ENCODE measurements around the gene DLGAP3. TPM values are rescaled to one million over a fixed set of nuclear protein-coding genes. Genes with fewer than 3 reads are reported as not detected.
A peak's percentile ranks its signal among the peaks of the same experiment; 100 is the strongest.

The DLGAP3 gene
- total and polyA plus RNA-seq, 5 donors, result 0.05 to 0.21 (median 0.11) TPM

DNA sequence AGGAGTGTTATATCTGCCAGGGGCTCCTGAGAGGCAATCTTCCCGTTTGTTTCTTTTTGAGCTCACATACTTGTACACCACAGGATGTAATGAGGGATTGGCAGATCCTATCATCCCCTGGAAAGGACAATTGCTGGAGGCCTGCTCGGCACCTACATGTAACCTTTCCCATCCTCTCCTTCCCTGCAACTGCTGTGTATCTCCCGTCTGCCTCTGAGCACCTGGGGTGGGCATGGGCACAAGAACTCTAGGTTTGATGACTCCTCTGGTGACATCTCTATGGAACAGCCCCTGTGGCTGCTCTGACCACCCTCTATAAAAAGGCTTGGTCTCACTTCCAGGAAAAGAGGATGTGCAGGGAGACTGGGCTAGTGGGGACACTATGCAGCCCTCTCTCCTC, 44.9 kb downstream of the DLGAP3 start:
- no peak for ATAC-seq
- H3K27me3 ChIP-seq (ENCODE audit: control insufficient read depth, insufficient read depth), result no peaks in the 10 kb centered on the region
- WGBS, result 59% methylated on average over 3 of the region's 3 CpGs

DNA sequence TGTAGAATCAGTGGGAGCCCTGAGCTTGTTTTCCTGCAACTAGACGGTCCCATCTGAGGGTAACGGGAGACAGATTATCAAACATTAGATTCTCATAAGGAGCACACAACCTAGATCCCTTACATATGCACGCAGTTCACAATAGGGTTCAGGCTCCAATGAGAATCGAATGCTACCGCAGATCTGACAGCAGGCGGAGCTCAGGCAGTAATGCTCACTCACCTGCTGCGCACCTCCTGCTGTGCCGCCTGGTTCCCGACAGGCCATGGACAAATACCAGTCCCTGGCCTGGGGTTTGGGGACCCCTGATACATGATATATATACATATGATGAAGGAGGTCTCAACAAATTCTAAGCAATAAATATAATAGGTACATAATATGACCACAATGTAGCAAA, 50.2 kb downstream of the DLGAP3 start:
- WGBS, result 61% methylated on average over 9 of the region's 9 CpGs
- no peak for ATAC-seq
- Histone ChIP-seq H3K27me3 (ENCODE audit: control insufficient read depth, insufficient read depth) (peaks cover 2% of the 10 kb centered on the region), H3K4me3 (ENCODE audit: low read length) (no peak overlapping the region), H3K4me1 (ENCODE audit: control insufficient read depth, insufficient read depth, low read length) (no peaks in the 10 kb centered on the region), H3K27ac (ENCODE audit: low read length) (no peak overlapping the region), H3K9me3 (ENCODE audit: control insufficient read depth, low read length) (no peaks in the 10 kb centered on the region)
- DNase-seq, result no peak
- intact Hi-C loops (cut with DNase I), result no loop called here

More for the DNA sequence above, 44.9 kb downstream of the DLGAP3 start:
- intact Hi-C loops (cut with DNase I), result no loop called here
- no peak for DNase-seq
- no peaks in the 10 kb centered on the region for H3K9me3 ChIP-seq (ENCODE audit: control insufficient read depth, low read length)
- H3K4me3 ChIP-seq (ENCODE audit: low read length), result no peak overlapping the region
- no peak overlapping the region for H3K27ac ChIP-seq (ENCODE audit: low read length)
- H3K4me1 ChIP-seq (ENCODE audit: control insufficient read depth, insufficient read depth, low read length), result no peaks in the 10 kb centered on the region

DNA sequence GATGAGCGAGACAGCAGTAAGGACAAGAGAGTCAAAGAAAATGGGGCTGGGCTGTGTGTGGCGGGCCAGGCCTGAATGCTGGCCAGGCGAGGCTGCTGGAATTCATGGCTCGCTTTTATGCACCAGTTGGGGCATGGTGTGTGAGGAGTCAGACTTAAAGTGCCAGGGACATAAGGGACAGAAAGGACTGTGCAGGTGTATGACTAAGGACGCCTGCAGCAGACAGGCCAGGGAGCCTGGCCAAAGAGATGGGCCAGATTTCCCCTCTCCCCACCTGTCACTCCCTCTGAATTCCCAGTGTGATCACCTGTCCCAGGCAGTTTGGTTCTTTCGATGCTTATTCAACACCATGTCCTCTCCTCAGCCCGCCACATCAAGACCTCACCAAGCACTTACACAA, 53.0 kb downstream of the DLGAP3 start:
- intact Hi-C loops (cut with DNase I), result no loop called here
- no peak for DNase-seq
- Histone ChIP-seq H3K4me3 (ENCODE audit: low read length) (no peak overlapping the region), H3K27ac (ENCODE audit: low read length) (no peak overlapping the region), H3K4me1 (ENCODE audit: control insufficient read depth, insufficient read depth, low read length) (no peaks in the 10 kb centered on the region), H3K27me3 (ENCODE audit: control insufficient read depth, insufficient read depth) (peaks cover 2% of the 10 kb centered on the region), H3K9me3 (ENCODE audit: control insufficient read depth, low read length) (no peaks in the 10 kb centered on the region)
- no peak for ATAC-seq
- WGBS, result 81% methylated on average over 7 of the region's 7 CpGs

DNA sequence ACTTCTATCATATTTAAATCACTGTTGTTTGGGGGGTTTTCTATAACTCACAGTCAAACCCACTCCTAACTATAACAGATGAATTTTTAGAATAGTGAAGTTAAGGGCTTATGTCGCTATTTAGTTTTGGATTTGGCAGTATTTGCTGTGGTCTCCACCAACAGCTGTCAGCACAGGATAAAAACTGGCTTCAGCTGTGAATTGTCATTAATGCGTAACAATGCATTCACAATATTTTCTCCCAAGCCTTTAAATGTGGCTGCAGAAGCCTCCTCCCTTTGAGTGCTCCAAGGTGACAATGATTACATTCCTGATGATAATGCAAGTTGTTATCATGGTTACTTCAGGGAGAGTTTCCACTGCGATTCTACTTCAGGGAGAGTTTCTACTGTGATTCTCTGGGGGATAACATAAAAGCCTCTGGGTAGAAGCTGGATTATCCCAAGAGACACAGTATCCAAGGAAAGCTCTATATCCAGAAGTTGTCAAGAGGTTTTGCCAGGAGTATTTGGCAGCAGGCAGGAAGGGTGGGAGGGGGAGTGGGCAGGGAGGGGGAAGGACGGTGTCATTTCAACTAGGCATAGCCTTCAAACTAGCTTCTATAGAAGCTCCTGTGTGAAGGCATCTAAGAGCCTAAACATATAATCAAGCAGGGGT, 55.0 kb downstream of the DLGAP3 start:
- ATAC-seq (no peak), DNase-seq (no peak)
- no peaks in the 10 kb centered on the region for H3K4me1 ChIP-seq (ENCODE audit: control insufficient read depth, insufficient read depth, low read length)
- no peak overlapping the region for H3K4me3 ChIP-seq (ENCODE audit: low read length)
- H3K27ac ChIP-seq (ENCODE audit: low read length), result no peak overlapping the region
- intact Hi-C loops (cut with DNase I), result no loop called here
- H3K27me3 ChIP-seq (ENCODE audit: control insufficient read depth, insufficient read depth), result peaks cover 2% of the 10 kb centered on the region
- 41% methylated on average over 4 of the region's 4 CpGs for WGBS
- H3K9me3 ChIP-seq (ENCODE audit: control insufficient read depth, low read length), result no peaks in the 10 kb centered on the region

DNA sequence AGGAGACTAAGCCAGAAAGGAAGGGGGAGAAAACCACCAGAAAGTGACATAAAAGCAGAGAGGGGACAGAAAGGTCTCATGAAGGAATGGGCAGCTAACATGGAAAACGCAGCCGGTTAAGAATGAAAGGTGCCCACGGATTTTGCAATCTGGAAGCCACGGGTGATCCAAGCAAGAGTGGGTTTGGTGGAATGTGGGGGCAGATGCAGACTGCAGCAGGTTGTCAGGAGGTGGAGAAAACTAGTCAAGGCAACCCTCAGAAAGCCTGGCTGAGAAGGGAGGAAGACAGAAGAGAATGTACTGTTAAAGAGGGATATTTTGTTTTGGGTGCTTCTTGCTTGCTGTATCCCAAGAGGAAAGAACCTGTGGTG, 57.3 kb downstream of the DLGAP3 start:
- Histone ChIP-seq H3K27me3 (ENCODE audit: control insufficient read depth, insufficient read depth) (peaks cover 2% of the 10 kb centered on the region), H3K9me3 (ENCODE audit: control insufficient read depth, low read length) (no peaks in the 10 kb centered on the region), H3K4me3 (ENCODE audit: low read length) (no peak overlapping the region), H3K4me1 (ENCODE audit: control insufficient read depth, insufficient read depth, low read length) (no peaks in the 10 kb centered on the region), H3K27ac (ENCODE audit: low read length) (no peak overlapping the region)
- WGBS, result 77% methylated on average over 4 of the region's 4 CpGs
- ATAC-seq, result no peak
- intact Hi-C loops (cut with DNase I), result no loop called here
- no peak for DNase-seq

DNA sequence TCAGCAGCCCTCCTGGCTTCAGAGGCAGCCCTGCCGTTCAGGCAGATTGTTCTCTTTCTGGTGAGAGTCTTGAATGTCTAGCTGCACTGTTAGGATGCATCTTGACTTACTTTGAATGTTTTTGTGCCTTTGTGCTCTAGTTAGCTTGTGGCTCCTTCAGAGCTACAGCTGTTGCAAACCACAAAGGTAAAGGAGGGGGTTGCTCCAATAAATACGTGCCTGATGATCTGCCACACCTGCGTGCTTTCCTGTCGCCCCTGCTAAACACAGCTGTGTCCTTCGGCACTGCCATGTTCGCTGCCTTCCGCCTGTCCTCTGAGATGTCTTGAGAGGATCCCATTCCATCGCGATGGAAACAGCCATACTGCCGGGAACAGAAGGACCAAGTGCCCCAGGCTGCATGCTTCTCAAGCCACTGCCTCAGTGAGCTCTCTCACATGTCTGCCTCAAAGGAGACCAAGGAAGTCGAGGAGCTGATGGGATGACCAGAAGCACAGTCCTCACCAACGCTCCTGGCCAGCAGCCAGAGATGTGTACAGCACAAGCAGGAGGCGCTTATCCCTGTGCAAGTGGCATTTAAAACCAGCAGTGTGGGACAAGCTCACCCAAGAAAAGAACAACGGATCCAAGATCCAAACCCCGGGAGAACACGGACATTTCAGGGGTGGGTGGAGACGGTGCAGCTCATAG, 57.9 kb downstream of the DLGAP3 start:
- DNase-seq (no peak), ATAC-seq (no peak)
- intact Hi-C loops (cut with DNase I), result no loop called here
- Histone ChIP-seq H3K9me3 (ENCODE audit: control insufficient read depth, low read length) (no peaks in the 10 kb centered on the region), H3K27ac (ENCODE audit: low read length) (no peak overlapping the region), H3K4me3 (ENCODE audit: low read length) (no peak overlapping the region), H3K27me3 (ENCODE audit: control insufficient read depth, insufficient read depth) (peaks cover 2% of the 10 kb centered on the region), H3K4me1 (ENCODE audit: control insufficient read depth, insufficient read depth, low read length) (no peaks in the 10 kb centered on the region)
- WGBS, result 71% methylated on average over 17 of the region's 17 CpGs

DNA sequence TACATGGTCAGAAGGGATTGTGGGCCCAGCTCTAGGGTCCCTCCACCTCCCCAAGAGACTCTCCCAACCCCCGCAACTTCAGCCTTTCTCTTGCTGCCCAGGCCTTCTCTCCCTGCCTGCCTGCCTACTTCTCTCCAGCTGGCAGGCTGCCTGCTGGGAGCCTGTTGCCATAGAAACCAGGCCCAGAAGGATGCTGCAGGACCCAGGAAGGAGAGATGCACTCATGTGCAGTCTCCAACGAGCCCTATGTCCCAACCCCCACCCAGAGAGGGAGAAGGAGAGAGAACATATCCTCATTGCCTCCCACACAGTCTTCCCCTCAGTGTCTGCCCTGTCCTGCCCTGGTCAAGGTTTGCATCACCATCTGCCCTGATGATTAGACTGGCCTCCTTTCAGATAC, 59.1 kb downstream of the DLGAP3 start:
- Histone ChIP-seq H3K27ac (ENCODE audit: low read length) (no peak overlapping the region), H3K4me3 (ENCODE audit: low read length) (no peak overlapping the region), H3K27me3 (ENCODE audit: control insufficient read depth, insufficient read depth) (peaks cover under 1% of the 10 kb centered on the region), H3K9me3 (ENCODE audit: control insufficient read depth, low read length) (no peaks in the 10 kb centered on the region), H3K4me1 (ENCODE audit: control insufficient read depth, insufficient read depth, low read length) (no peaks in the 10 kb centered on the region)
- intact Hi-C loops (cut with DNase I), result no loop called here
- DNase-seq, result no peak
- ATAC-seq, result no peak
- WGBS, result 53% methylated on average over 2 of the region's 2 CpGs

DNA sequence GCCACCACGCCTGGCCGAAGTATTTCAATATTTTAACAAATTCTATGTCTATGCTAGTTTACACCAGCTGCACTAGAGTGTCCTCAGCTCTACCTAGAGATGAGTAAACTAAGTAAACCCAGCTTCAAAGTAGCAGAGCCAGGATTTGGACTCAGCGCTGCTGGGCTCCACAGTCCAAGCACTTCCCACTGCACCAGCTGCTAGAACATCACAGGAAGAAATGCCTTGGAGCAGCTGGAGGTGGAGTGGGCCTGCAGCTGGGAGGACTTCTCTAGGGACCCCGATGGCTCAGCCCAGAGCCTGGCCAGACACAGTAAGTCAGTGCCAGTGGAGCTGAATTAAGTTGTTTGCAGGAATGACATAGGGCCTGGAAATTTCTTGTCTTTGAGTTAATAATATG, 59.7 kb downstream of the DLGAP3 start:
- intact Hi-C loops (cut with DNase I), result loop anchor here in 3 of 4 donors (5.0 kb wide), 1 partner anchor 82 kb away; no protein-coding TSS in a partner anchor
- no peak for ATAC-seq
- whole genome bisulfite sequencing, result 80% methylated on average over 4 of the region's 4 CpGs

DNA sequence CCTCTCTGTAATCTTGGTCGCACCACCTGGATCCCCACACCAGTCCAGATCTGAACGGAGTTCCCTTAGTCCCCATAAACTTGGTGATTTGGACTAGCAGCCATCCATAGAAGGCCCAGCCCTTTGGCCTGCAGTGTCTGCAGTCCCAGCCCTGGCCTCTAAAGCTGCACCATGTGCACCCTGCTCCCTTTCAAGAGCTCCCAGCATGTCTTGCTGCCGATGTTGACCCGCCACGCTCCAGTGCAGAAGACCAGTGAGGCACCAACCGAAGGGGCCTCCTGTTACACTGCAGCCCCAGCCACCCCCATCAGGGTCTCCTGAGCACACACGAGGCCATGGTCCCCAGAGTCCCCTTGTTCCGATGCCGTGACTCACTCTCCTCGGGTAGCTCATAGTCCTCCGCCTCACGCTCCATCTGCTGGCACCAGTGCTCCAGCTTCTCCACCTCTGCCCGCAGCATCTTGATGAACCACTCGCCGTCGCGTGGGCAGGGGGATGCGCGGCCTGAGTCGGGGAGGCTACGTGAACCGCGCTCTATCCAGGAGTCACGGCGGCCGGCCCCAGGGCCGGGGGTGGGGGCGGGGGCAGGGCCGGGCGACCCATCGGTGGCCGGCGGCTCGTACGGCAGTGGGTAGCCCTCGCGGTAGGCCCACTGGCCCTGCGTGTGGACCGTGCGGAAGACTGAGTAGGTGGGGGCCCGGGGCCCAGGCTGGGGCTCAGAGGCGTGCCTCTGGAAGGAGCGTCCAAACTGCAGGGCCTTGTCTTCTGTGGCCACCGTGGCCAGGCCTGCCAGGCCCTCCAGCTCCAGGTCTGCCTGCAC, 61.0 kb downstream of the DLGAP3 start:
- ATAC-seq (no peak), DNase-seq (no peak)
- intact Hi-C loops (cut with DNase I), result loop anchor here in 3 of 4 donors (5.0 kb wide), 1 partner anchor 81 kb away; no protein-coding TSS in a partner anchor
- Histone ChIP-seq H3K4me3 (ENCODE audit: low read length) (no peak overlapping the region), H3K9me3 (ENCODE audit: control insufficient read depth, low read length) (no peaks in the 10 kb centered on the region), H3K27ac (ENCODE audit: low read length) (no peak overlapping the region), H3K27me3 (ENCODE audit: control insufficient read depth, insufficient read depth) (no peaks in the 10 kb centered on the region), H3K4me1 (ENCODE audit: control insufficient read depth, insufficient read depth, low read length) (no peaks in the 10 kb centered on the region)
- WGBS, result 92% methylated on average over 44 of the region's 44 CpGs

More for the DNA sequence above, 59.7 kb downstream of the DLGAP3 start:
- Histone ChIP-seq H3K4me3 (ENCODE audit: low read length) (no peak overlapping the region), H3K27me3 (ENCODE audit: control insufficient read depth, insufficient read depth) (no peaks in the 10 kb centered on the region), H3K9me3 (ENCODE audit: control insufficient read depth, low read length) (no peaks in the 10 kb centered on the region), H3K4me1 (ENCODE audit: control insufficient read depth, insufficient read depth, low read length) (no peaks in the 10 kb centered on the region), H3K27ac (ENCODE audit: low read length) (no peak overlapping the region)
- no peak for DNase-seq

DNA sequence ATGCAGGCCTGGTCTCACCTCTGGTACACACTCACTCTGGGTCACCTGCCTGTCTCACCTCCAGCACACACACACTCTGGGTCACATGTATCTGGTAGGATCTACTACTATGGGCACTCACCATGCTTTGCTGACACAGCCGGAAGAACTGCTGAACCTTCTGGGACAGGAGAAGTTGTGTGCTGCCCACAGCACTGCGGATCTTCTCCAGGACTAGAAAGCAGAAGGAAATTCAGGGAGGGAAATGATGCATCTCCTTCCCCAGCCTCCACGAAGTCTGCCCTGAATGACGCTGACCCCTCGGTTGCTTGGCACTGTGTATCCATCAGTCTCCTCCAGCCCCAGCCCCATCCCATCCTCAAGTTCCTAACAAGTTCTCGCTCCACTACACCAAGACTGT, 62.0 kb downstream of the DLGAP3 start:
- H3K9me3 ChIP-seq (ENCODE audit: control insufficient read depth, low read length), result no peaks in the 10 kb centered on the region
- 82% methylated on average over 6 of the region's 6 CpGs for WGBS
- H3K27ac ChIP-seq (ENCODE audit: low read length), result no peak overlapping the region
- DNase-seq, result peak in 1 of 3 donors; percentile 51
- no peaks in the 10 kb centered on the region for H3K27me3 ChIP-seq (ENCODE audit: control insufficient read depth, insufficient read depth)
- no peaks in the 10 kb centered on the region for H3K4me1 ChIP-seq (ENCODE audit: control insufficient read depth, insufficient read depth, low read length)
- intact Hi-C loops (cut with DNase I), result loop anchor here in 3 of 4 donors (5.0 kb wide), 1 partner anchor 80 kb away; no protein-coding TSS in a partner anchor
- ATAC-seq, result peak in 1 of 2 donors; percentile 5
- H3K4me3 ChIP-seq (ENCODE audit: low read length), result no peak overlapping the region

DNA sequence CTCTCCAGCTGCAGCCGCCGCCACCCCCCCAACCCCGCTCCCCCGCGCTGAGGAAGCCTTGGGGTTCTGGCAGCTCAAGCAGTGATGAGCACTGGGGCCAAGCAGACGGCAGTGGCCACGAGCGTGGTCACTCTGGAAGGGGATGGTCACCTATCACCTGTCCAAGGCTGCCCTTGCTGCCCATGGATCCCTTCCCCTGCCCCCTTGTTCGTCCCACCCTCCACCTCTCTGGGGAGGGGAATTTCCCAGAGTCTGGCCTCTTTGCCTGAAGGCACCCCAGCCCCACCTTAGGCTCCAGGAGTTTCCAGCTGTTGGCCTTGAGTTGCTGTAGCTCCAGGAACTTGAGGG, 62.7 kb downstream of the DLGAP3 start:
- intact Hi-C loops (cut with DNase I), result loop anchor here in 3 of 4 donors (5.0 kb wide), 1 partner anchor 79 kb away; no protein-coding TSS in a partner anchor
- no peaks in the 10 kb centered on the region for H3K27me3 ChIP-seq (ENCODE audit: control insufficient read depth, insufficient read depth)
- H3K9me3 ChIP-seq (ENCODE audit: control insufficient read depth, low read length), result no peaks in the 10 kb centered on the region
- no peak overlapping the region for H3K27ac ChIP-seq (ENCODE audit: low read length)
- 26% methylated on average over 9 of the region's 9 CpGs for WGBS
- no peaks in the 10 kb centered on the region for H3K4me1 ChIP-seq (ENCODE audit: control insufficient read depth, insufficient read depth, low read length)
- ATAC-seq, result no peak
- H3K4me3 ChIP-seq (ENCODE audit: low read length), result peak overlapping the region; percentile 56
- no peak for DNase-seq
